ENCODE measurements around the gene PLA2G2F.

PLA2G2F gene

DNA sequence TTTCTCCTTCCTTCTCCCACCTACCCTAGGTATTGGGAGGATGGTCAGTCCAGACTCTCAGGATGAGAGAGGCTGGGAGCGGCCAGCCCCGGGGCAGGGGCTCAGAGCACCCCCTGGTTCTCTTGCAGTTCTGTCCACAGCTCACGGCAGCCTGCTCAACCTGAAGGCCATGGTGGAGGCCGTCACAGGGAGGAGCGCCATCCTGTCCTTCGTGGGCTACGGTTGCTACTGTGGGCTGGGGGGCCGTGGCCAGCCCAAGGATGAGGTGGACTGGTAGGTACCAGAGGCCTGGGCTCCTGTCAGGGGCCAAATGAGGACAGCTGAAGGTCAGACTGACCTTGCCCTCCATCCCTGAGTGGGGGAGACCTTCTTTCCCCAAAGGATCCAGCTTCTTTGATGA lies 4.2 kb downstream of the PLA2G2F start:
- Histone ChIP-seq H4K91ac (ENCODE audit: low read depth, low read length, poor library complexity) (no peak overlapping the region), H2BK5ac (ENCODE audit: low read length) (no peak overlapping the region), H3K27me3 (ENCODE audit: control insufficient read depth in 3 of 3, insufficient read depth in 3 of 3, low read depth in 1 of 3, low read length in 3 of 3) (no peaks in the 10 kb centered on the region), H2BK15ac (ENCODE audit: low read length) (peak overlapping the region; percentile 59), H3K27ac (replicated peaks; ENCODE audit: low read length) (no peak overlapping the region), H3K14ac (ENCODE audit: low read length) (no peak overlapping the region), H2AK5ac (ENCODE audit: low read depth, low read length) (peak overlapping the region; percentile 30), H3K9ac (ENCODE audit: low read depth, low read length, poor library complexity) (no peak overlapping the region), H3K18ac (ENCODE audit: low read length) (peak overlapping the region; percentile 27), H3K4me1 (ENCODE audit: control insufficient read depth in 2 of 2, insufficient read depth in 1 of 2, low read depth in 1 of 2, low read length in 2 of 2) (peaks cover 0 to 1% of the 10 kb centered on the region in 2 donors), H2BK120ac (ENCODE audit: low read depth, low read length) (peak overlapping the region; percentile 5), H3K36me3 (replicated peaks in 1 of 2; ENCODE audit: control insufficient read depth in 2 of 2, insufficient read depth in 2 of 2, low read length in 2 of 2) (no peaks in the 10 kb centered on the region), H2BK12ac (ENCODE audit: low read length) (no peak overlapping the region), H3K23ac (ENCODE audit: low read depth, low read length, poor library complexity) (no peak overlapping the region), H4K8ac (ENCODE audit: low read depth, low read length) (no peak overlapping the region), H3K79me1 (ENCODE audit: low read depth, low read length) (no peaks in the 10 kb centered on the region), H3K4ac (ENCODE audit: low read length) (no peak overlapping the region), H3K9me3 (replicated peaks in 1 of 2; ENCODE audit: control insufficient read depth in 2 of 2, insufficient read depth in 1 of 2, low read depth in 1 of 2, low read length in 2 of 2) (no peaks in the 10 kb centered on the region), H3K4me3 (ENCODE audit: low read length in 2 of 2) (no peak overlapping the region), H3K4me2 (ENCODE audit: insufficient read depth, low read length, poor library complexity, severe bottlenecking) (no peak overlapping the region), H2AFZ (ENCODE audit: low read length) (no peak overlapping the region)
- no peak for DNase-seq (ENCODE audit: low spot score)
- no CpG with 5 or more reads among the region's 8 CpGs for WGBS, 2 donors (ENCODE audit: extremely low coverage in 2 of 2, insufficient read length in 2 of 2, insufficient replicate concordance in 1 of 2)

DNA sequence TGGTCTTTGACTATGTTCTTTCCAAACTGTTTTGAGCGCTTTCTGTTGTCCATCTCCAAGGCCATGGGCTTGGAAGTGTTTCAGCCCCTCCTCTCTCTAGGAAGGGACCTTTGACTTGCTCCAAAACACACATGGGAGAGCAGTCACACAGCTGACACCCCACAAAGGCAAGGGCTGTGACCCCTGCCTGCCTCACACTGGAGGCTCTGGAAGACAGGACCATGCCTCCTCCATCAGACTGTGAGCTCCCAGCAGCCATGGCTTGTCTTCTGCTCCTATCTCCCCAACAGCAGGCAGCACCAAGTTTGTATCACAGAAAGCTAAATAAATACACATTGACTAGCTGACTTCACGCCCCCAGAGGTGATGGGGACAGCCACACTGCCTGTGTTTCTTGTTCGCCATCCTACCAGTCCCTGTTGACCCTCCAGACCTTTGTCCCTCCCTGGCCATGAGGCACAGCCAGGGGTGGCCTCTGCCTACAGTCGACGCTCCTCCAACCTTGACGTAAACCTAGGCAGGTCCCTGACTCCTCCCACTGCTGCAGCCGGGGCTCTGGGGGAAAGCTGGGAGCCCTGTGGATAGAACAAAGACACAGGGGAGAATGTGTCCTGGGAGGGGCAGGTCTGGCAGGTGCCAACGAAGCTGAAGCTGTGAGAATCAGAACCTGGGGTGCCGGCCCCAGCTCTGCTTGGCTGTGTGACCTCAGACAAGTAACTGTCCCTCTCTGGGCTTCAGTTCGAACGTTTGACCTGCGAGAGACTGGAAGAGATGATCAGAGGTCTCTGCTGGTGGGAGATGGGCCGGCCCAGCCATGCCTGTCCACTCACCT lies 4.8 kb downstream of the PLA2G2F start:
- no peaks in the 10 kb centered on the region for H3K36me3 ChIP-seq (replicated peaks in 1 of 2; ENCODE audit: control insufficient read depth in 2 of 2, insufficient read depth in 2 of 2, low read length in 2 of 2)
- no peak overlapping the region for H3K4me3 ChIP-seq (ENCODE audit: low read length in 2 of 2)
- no peak overlapping the region for H3K4me2 ChIP-seq (ENCODE audit: insufficient read depth, low read length, poor library complexity, severe bottlenecking)
- peaks cover 0 to 1% of the 10 kb centered on the region in 2 donors for H3K4me1 ChIP-seq (ENCODE audit: control insufficient read depth in 2 of 2, insufficient read depth in 1 of 2, low read depth in 1 of 2, low read length in 2 of 2)
- WGBS, 2 donors (ENCODE audit: extremely low coverage in 2 of 2, insufficient read length in 2 of 2, insufficient replicate concordance in 1 of 2), result no CpG with 5 or more reads among the region's 13 CpGs
- no peak overlapping the region for H4K8ac ChIP-seq (ENCODE audit: low read depth, low read length)
- no peaks in the 10 kb centered on the region for H3K27me3 ChIP-seq (ENCODE audit: control insufficient read depth in 3 of 3, insufficient read depth in 3 of 3, low read depth in 1 of 3, low read length in 3 of 3)
- no peaks in the 10 kb centered on the region for H3K79me1 ChIP-seq (ENCODE audit: low read depth, low read length)
- H2BK5ac ChIP-seq (ENCODE audit: low read length), result no peak overlapping the region
- peak overlapping the region; percentile 63 for H2BK12ac ChIP-seq (ENCODE audit: low read length)
- H3K18ac ChIP-seq (ENCODE audit: low read length), result peak overlapping the region; percentile 28
- H2AFZ ChIP-seq (ENCODE audit: low read length), result no peak overlapping the region
- DNase-seq (ENCODE audit: low spot score), result no peak
- H3K14ac ChIP-seq (ENCODE audit: low read length), result peak overlapping the region; percentile 76
- H4K91ac ChIP-seq (ENCODE audit: low read depth, low read length, poor library complexity), result no peak overlapping the region
- no peak overlapping the region for H3K4ac ChIP-seq (ENCODE audit: low read length)
- H2AK5ac ChIP-seq (ENCODE audit: low read depth, low read length), result peak overlapping the region; percentile 30
- H3K9ac ChIP-seq (ENCODE audit: low read depth, low read length, poor library complexity), result peak overlapping the region; percentile 32
- no peaks in the 10 kb centered on the region for H3K9me3 ChIP-seq (replicated peaks in 1 of 2; ENCODE audit: control insufficient read depth in 2 of 2, insufficient read depth in 1 of 2, low read depth in 1 of 2, low read length in 2 of 2)
- H3K23ac ChIP-seq (ENCODE audit: low read depth, low read length, poor library complexity), result peak overlapping the region; percentile 61
- H3K27ac ChIP-seq (replicated peaks; ENCODE audit: low read length), result no peak overlapping the region
- peak overlapping the region; percentile 5 for H2BK120ac ChIP-seq (ENCODE audit: low read depth, low read length)
- H2BK15ac ChIP-seq (ENCODE audit: low read length), result peak overlapping the region; percentile 59

DNA sequence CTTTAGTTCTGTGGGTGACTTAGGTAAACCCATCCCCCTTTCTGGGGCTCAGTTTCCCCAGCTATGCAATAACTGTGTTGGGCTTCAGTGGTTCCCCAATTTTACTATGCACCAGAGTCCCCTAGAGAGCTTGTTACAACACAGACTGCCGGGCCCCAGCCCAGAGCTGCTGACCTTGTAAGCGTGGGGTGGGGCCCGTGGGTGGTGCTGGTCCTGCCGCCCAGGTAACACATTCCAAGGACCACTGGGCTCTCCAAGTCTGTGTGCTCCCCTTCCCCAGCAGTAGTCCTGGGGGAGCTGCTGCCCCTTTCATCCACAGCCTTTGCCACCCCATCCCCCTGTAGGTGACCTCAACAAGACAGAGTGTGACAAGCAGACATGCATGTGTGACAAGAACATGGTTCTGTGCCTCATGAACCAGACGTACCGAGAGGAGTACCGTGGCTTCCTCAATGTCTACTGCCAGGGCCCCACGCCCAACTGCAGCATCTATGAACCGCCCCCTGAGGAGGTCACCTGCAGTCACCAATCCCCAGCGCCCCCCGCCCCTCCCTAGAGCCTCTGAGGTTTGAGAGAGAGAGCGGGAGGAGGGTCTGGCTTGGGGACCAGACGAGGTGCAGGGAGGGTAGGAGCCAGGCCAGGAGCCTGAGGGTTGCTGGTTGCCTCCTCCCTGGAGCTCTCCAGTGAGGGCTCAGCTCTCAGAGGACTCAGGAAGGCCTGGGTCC lies 8.9 kb downstream of the PLA2G2F start:
- no peak overlapping the region for H3K4ac ChIP-seq (ENCODE audit: low read length)
- H2BK5ac ChIP-seq (ENCODE audit: low read length), result no peak overlapping the region
- no peak overlapping the region for H3K4me2 ChIP-seq (ENCODE audit: insufficient read depth, low read length, poor library complexity, severe bottlenecking)
- no peak overlapping the region for H2AFZ ChIP-seq (ENCODE audit: low read length)
- H3K9ac ChIP-seq (ENCODE audit: low read depth, low read length, poor library complexity), result peak overlapping the region; percentile 82
- H3K14ac ChIP-seq (ENCODE audit: low read length), result no peak overlapping the region
- H2BK120ac ChIP-seq (ENCODE audit: low read depth, low read length), result no peak overlapping the region
- no peaks in the 10 kb centered on the region for H3K9me3 ChIP-seq (replicated peaks in 1 of 2; ENCODE audit: control insufficient read depth in 2 of 2, insufficient read depth in 1 of 2, low read depth in 1 of 2, low read length in 2 of 2)
- H3K79me1 ChIP-seq (ENCODE audit: low read depth, low read length), result no peaks in the 10 kb centered on the region
- no peak overlapping the region for H2BK12ac ChIP-seq (ENCODE audit: low read length)
- no peak for DNase-seq (ENCODE audit: low spot score)
- WGBS, 2 donors (ENCODE audit: extremely low coverage in 2 of 2, insufficient read length in 2 of 2, insufficient replicate concordance in 1 of 2), result no CpG with 5 or more reads among the region's 13 CpGs
- no peaks in the 10 kb centered on the region for H3K36me3 ChIP-seq (replicated peaks in 1 of 2; ENCODE audit: control insufficient read depth in 2 of 2, insufficient read depth in 2 of 2, low read length in 2 of 2)
- peak overlapping the region; percentile 86 for H3K23ac ChIP-seq (ENCODE audit: low read depth, low read length, poor library complexity)
- no peak overlapping the region for H4K8ac ChIP-seq (ENCODE audit: low read depth, low read length)
- no peak overlapping the region for H4K91ac ChIP-seq (ENCODE audit: low read depth, low read length, poor library complexity)
- no peak overlapping the region for H3K4me3 ChIP-seq (ENCODE audit: low read length in 2 of 2)
- peak overlapping the region; percentile 9 for H2BK15ac ChIP-seq (ENCODE audit: low read length)
- H3K27ac ChIP-seq (replicated peaks; ENCODE audit: low read length), result no peak overlapping the region
- H3K4me1 ChIP-seq (ENCODE audit: control insufficient read depth in 2 of 2, insufficient read depth in 1 of 2, low read depth in 1 of 2, low read length in 2 of 2), result peaks cover 0 to 1% of the 10 kb centered on the region in 2 donors
- peaks cover 0 to 3% (median 0%) of the 10 kb centered on the region in 3 experiments for H3K27me3 ChIP-seq (ENCODE audit: control insufficient read depth in 3 of 3, insufficient read depth in 3 of 3, low read depth in 1 of 3, low read length in 3 of 3)
- peak overlapping the region; percentile 25 for H3K18ac ChIP-seq (ENCODE audit: low read length)
- peak overlapping the region; percentile 34 for H2AK5ac ChIP-seq (ENCODE audit: low read depth, low read length)
